HEK293 (cell line): ENCODE results near the gene KLHL29.

Experiments
- CTCF ChIA-PET: fragments of 350-600 bp; formaldehyde crosslinking; extraction: SDS; loops from one replicate; lab custom pipeline; 2021; ENCODE audit warnings: antibody characterized with exemption; lab: Yijun Ruan, JAX
- POLR2A ChIA-PET: fragments of 300-600 bp; formaldehyde crosslinking; extraction: SDS; loops from one replicate; lab custom pipeline; 2020; ENCODE audit warnings: antibody characterized with exemption, inconsistent platforms; lab: Yijun Ruan, JAX
- H3K27ac ChIP-seq: fragments of 200-500 bp; sonication (Bioruptor generic); 2 replicates; pipeline ENCODE4 v1.5.1; 2014; ENCODE audit warnings: low read depth, low read length, control low read depth, inconsistent platforms; ENCODE audit errors: extremely low read depth
- H3K36me3 ChIP-seq, 2 experiments: fragments of 200-500 bp in 1 of 2; sonication (Bioruptor generic) in 1 of 2; 1 replicate in 1 of 2; 2 replicates in 1 of 2; pipeline ENCODE4 v1.5.1; 2014 to 2017; ENCODE audit warnings: inconsistent platforms in 2 of 2, low read length in 2 of 2; ENCODE audit not compliant: control insufficient read depth in 2 of 2, insufficient read depth in 1 of 2
- H3K4me1 ChIP-seq: fragments of 200-500 bp; sonication (Bioruptor generic); 2 replicates; pipeline ENCODE4 v1.5.1; 2014; ENCODE audit warnings: mild to moderate bottlenecking, low read length, inconsistent platforms; ENCODE audit not compliant: control insufficient read depth, insufficient read depth
- H3K4me3 ChIP-seq: 2 replicates; pipeline ENCODE4 v1.5.1; 2011; ENCODE audit warnings: low read depth, mild to moderate bottlenecking, control low read depth, low read length, moderate library complexity
- H3K9me3 ChIP-seq: fragments of 200-500 bp; sonication (Bioruptor generic); 2 replicates; pipeline ENCODE4 v1.5.1; 2014; ENCODE audit warnings: low read depth, low read length, inconsistent platforms; ENCODE audit not compliant: control insufficient read depth, insufficient read depth
- BCL6B ChIP-seq: fragments of 450-650 bp; formaldehyde crosslinking; IDR thresholded peaks from 2 replicates; pipeline ENCODE4 v1.5.1; 2017; ENCODE audit warnings: missing biosample characterization, missing genetic modification characterization
- EGR2 ChIP-seq: fragments of 450-650 bp; formaldehyde crosslinking; IDR thresholded peaks from 2 replicates; pipeline ENCODE4 v1.5.1; 2016; ENCODE audit warnings: low read depth, missing biosample characterization, missing genetic modification characterization
- GFI1B ChIP-seq: fragments of 450-650 bp; formaldehyde crosslinking; IDR thresholded peaks from 2 replicates; pipeline ENCODE4 v1.5.1; 2016; ENCODE audit warnings: missing biosample characterization, missing genetic modification characterization
- HOXC10 ChIP-seq: sonication (generic); formaldehyde crosslinking; IDR thresholded peaks from 2 replicates; pipeline ENCODE4 v1.8.1; 2023; ENCODE audit warnings: mild to moderate bottlenecking, missing genetic modification reagents
- KLF16 ChIP-seq: fragments of 450-650 bp; formaldehyde crosslinking; IDR thresholded peaks from 2 replicates; pipeline ENCODE4 v1.5.1; 2017; ENCODE audit warnings: missing biosample characterization, missing genetic modification characterization
- MZF1 ChIP-seq: fragments of 450-650 bp; formaldehyde crosslinking; IDR thresholded peaks from 2 replicates; pipeline ENCODE4 v1.5.1; 2017; ENCODE audit warnings: missing biosample characterization, missing genetic modification characterization, borderline replicate concordance
- TCF7L2 ChIP-seq: IDR thresholded peaks from 2 replicates; pipeline ENCODE4 v1.6.1; 2011; ENCODE audit warnings: low read depth, mild to moderate bottlenecking, inconsistent platforms, low read length, moderate library complexity, borderline replicate concordance
- TRIM28 ChIP-seq: IDR thresholded peaks from 2 replicates; pipeline ENCODE4 v1.6.1; 2011; ENCODE audit warnings: low read length, control low read depth, borderline replicate concordance
- ZFP37 ChIP-seq: fragments of 450-650 bp; formaldehyde crosslinking; IDR thresholded peaks from 2 replicates; pipeline ENCODE4 v1.5.1; 2016; ENCODE audit warnings: missing biosample characterization, missing genetic modification characterization
- ZNF148 ChIP-seq: fragments of 450-650 bp; formaldehyde crosslinking; IDR thresholded peaks from 2 replicates; pipeline ENCODE4 v1.5.0; 2017; ENCODE audit warnings: missing biosample characterization, missing genetic modification characterization, borderline replicate concordance
- ZNF155 ChIP-seq: fragments of 450-650 bp; formaldehyde crosslinking; IDR thresholded peaks from 2 replicates; pipeline ENCODE4 v1.5.1; 2016; ENCODE audit warnings: missing biosample characterization, missing genetic modification characterization
- ZNF280D ChIP-seq: fragments of 450-650 bp; formaldehyde crosslinking; IDR thresholded peaks from 2 replicates; pipeline ENCODE4 v1.5.1; 2016; ENCODE audit warnings: missing biosample characterization, missing genetic modification characterization
- ZNF544 ChIP-seq: fragments of 450-650 bp; formaldehyde crosslinking; IDR thresholded peaks from 2 replicates; pipeline ENCODE4 v1.5.0; 2017; ENCODE audit warnings: missing biosample characterization, missing genetic modification characterization
- ZNF558 ChIP-seq: fragments of 450-650 bp; formaldehyde crosslinking; IDR thresholded peaks from 2 replicates; pipeline ENCODE4 v1.5.1; 2016; ENCODE audit warnings: missing biosample characterization, missing genetic modification characterization
- ZNF626 ChIP-seq: fragments of 450-650 bp; sonication (Bioruptor Pico); formaldehyde crosslinking; IDR thresholded peaks from 2 replicates; pipeline ENCODE4 v1.5.1; 2018; ENCODE audit warnings: missing biosample characterization, missing genetic modification characterization, inconsistent platforms
- ZNF837 ChIP-seq: fragments of 450-650 bp; formaldehyde crosslinking; IDR thresholded peaks from 2 replicates; pipeline ENCODE4 v1.5.1; 2016; ENCODE audit warnings: missing biosample characterization, missing genetic modification characterization
- TF ChIP-seq, protein P1 (sequence below): fragments of 450-650 bp; formaldehyde crosslinking; IDR thresholded peaks from 2 replicates; pipeline ENCODE4 v1.5.1; 2016; ENCODE audit warnings: missing biosample characterization, missing genetic modification characterization
- TF ChIP-seq, protein P2 (sequence below): fragments of 450-650 bp; IDR thresholded peaks from 2 replicates; pipeline ENCODE4 v1.5.1; 2018; ENCODE audit warnings: missing biosample characterization, missing genetic modification characterization

The KLHL29 gene

GRCh38 chr2:23489471-23490322 is 104.7 kb downstream of the KLHL29 start (continued):
- no peak for TF ChIP-seq BCL6B

DNA sequence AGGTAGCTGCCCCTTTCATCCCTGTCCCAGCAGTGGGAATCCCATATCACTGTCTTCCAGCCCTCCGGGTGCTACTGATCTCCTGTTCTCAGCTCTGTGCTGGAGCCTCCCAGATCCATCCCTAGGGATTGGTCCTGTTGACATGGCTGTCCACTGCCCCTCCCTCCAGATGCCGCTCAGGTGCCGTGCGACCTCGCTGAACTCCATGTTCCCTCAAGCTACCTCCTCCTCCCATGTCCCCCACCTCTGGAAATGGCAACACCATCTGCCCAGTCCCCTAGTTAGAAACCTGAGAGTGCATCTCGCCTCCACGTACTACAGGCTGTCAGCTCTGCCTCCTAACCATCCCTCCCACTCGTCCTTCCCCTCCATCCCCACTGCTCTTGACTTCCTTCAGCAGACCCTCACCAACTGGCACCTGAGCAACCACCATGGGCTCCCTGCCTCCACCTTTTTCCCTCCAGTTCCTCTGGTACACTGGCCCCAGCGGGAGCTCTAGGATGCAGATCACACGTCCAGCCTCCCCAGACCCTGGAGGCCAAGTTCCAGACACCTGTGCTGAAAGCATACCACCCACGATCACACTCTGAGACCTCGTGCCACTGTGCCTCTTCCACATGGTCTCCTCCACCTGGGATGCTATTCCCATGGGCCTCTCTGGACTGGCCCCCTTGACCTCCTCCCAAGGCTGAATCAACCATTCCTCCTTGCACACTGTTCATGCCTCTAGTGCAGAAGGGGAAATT is 106.8 kb downstream of the KLHL29 start:
- Histone ChIP-seq H3K9me3 (no peaks in the 10 kb centered on the region), H3K4me3 (no peak overlapping the region), H3K4me1 (no peaks in the 10 kb centered on the region), H3K36me3 (no peaks in the 10 kb centered on the region), H3K27ac (no peak overlapping the region)
- TF ChIP-seq MZF1 (tag by site-specific recombination), result no peak
- peak; percentile 46; the same call in 1 of the 2 replicates for TF ChIP-seq EGR2 (tag by site-specific recombination)
- CTCF ChIA-PET, result no interaction called here
- POLR2A ChIA-PET, result interaction anchor here (0.5 kb wide), 1 partner anchor 557 kb away, joined by 3 read pairs; no protein-coding TSS in a partner anchor

DNA sequence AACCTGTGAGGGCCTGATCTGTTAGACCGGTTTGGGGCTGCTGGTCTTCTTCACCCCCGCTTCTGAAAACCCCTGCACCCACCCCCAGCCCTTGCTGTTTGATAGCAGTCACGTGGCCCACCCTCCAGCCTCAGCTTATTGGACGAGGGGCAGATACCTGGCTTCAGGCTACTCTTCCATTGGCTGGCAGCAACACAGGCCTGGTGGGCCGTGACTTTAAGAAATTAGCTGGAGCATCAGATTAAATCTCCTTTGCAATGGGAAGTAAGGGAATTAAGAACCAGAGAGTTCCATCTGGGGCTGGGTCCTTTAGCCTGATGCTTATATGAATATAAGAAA is 107.3 kb downstream of the KLHL29 start:
- Histone ChIP-seq H3K4me1 (peaks cover 3% of the 10 kb centered on the region; the same call in 1 of the 2 replicates), H3K9me3 (no peaks in the 10 kb centered on the region), H3K4me3 (no peak overlapping the region), H3K27ac (no peak overlapping the region), H3K36me3 (no peaks in the 10 kb centered on the region)
- ChIA-PET POLR2A (interaction anchor here (0.5 kb wide), 1 partner anchor 558 kb away, joined by 3 read pairs; no protein-coding TSS in a partner anchor), CTCF (no interaction called here)
- no peak for TF ChIP-seq TCF7L2
- no peak for TF ChIP-seq KLF16
- no peak for TF ChIP-seq ZNF148 (tag by site-specific recombination)
- TF ChIP-seq ZFP37 (tag by site-specific recombination), result no peak
- no peak for TF ChIP-seq ZNF544 (tag by site-specific recombination)
- TF ChIP-seq GFI1B (tag by site-specific recombination), result no peak
- TF ChIP-seq ZNF558 (tag by site-specific recombination), result no peak
- no peak for TF ChIP-seq HOXC10 (CRISPR knock-in tag)
- TF ChIP-seq, protein P1, sequence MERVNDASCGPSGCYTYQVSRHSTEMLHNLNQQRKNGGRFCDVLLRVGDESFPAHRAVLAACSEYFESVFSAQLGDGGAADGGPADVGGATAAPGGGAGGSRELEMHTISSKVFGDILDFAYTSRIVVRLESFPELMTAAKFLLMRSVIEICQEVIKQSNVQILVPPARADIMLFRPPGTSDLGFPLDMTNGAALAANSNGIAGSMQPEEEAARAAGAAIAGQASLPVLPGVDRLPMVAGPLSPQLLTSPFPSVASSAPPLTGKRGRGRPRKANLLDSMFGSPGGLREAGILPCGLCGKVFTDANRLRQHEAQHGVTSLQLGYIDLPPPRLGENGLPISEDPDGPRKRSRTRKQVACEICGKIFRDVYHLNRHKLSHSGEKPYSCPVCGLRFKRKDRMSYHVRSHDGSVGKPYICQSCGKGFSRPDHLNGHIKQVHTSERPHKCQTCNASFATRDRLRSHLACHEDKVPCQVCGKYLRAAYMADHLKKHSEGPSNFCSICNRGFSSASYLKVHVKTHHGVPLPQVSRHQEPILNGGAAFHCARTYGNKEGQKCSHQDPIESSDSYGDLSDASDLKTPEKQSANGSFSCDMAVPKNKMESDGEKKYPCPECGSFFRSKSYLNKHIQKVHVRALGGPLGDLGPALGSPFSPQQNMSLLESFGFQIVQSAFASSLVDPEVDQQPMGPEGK, result no peak
- no peak for TF ChIP-seq ZNF837
- TF ChIP-seq ZNF155 (tag by site-specific recombination), result no peak
- no peak for TF ChIP-seq ZNF280D
- TF ChIP-seq, protein P2, sequence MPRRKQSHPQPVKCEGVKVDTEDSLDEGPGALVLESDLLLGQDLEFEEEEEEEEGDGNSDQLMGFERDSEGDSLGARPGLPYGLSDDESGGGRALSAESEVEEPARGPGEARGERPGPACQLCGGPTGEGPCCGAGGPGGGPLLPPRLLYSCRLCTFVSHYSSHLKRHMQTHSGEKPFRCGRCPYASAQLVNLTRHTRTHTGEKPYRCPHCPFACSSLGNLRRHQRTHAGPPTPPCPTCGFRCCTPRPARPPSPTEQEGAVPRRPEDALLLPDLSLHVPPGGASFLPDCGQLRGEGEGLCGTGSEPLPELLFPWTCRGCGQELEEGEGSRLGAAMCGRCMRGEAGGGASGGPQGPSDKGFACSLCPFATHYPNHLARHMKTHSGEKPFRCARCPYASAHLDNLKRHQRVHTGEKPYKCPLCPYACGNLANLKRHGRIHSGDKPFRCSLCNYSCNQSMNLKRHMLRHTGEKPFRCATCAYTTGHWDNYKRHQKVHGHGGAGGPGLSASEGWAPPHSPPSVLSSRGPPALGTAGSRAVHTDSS (tag by site-specific recombination), result no peak
- no peak for TF ChIP-seq TRIM28
- no peak for TF ChIP-seq ZNF626 (tag by site-specific recombination)
- TF ChIP-seq EGR2 (tag by site-specific recombination), result no peak
